NT2/D1 (cell line): ENCODE data around the gene SMC2.

ENCODE experiments used
- SUZ12 ChIP-seq: IDR thresholded peaks from 2 replicates; pipeline ENCODE4 v1.6.1; 2011; ENCODE audit not compliant: insufficient read length, insufficient read depth; ENCODE audit errors: extremely low read depth
- YY1 ChIP-seq: IDR thresholded peaks from 2 replicates; pipeline ENCODE4 v1.6.1; 2011; ENCODE audit not compliant: insufficient read length, insufficient read depth
- ZNF274 ChIP-seq: IDR thresholded peaks from 2 replicates; pipeline ENCODE4 v1.6.1; 2011; ENCODE audit warnings: mild to moderate bottlenecking, low read depth, low read length

DNA sequence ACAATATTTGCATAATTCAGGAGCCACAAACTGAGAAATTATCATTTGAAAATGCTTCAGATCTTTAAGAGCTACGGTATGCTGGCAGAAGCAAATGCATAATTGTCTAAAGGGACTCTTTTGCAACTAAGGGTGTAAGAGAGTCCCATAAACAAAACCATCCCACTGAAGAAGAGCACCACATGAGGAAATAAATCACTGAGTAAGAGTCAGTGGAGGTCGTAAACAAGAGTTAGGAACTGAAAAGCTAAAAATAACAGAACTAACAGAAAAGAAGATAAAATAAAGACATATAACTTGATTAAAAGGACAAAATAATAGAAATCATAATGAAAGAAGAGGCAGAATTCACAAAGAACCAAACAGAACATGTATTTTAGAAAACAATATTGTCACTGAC, 3.5 kb upstream of the SMC2 start:
- no peak for TF ChIP-seq YY1
- TF ChIP-seq ZNF274 = no peak
- no peak for TF ChIP-seq SUZ12
